Neuronal stem cell (in vitro differentiated cells): ENCODE data around the gene SAPCD2.

Source experiments
- DNase-seq: peaks from one replicate; pipeline ENCODE4 v3.0.0-alpha.2; 2013; ENCODE audit warnings: low spot score
- H2AFZ ChIP-seq: one replicate; pipeline ENCODE4 v1.6.1; 2013; ENCODE audit warnings: mild to moderate bottlenecking, low read length, inconsistent platforms
- H2AK5ac ChIP-seq: 2 replicates; pipeline ENCODE4 v1.6.1; 2013; ENCODE audit warnings: low read depth, mild to moderate bottlenecking, inconsistent platforms, low read length, moderate library complexity, mixed read lengths
- H2BK120ac ChIP-seq: 2 replicates; pipeline ENCODE4 v1.6.1; 2013; ENCODE audit warnings: low read depth, mild to moderate bottlenecking, inconsistent platforms, low read length, moderate library complexity, mixed read lengths
- H2BK12ac ChIP-seq: one replicate; pipeline ENCODE4 v1.6.1; 2013; ENCODE audit warnings: low read length, inconsistent platforms
- H2BK15ac ChIP-seq: 2 replicates; pipeline ENCODE4 v1.6.1; 2013; ENCODE audit warnings: mild to moderate bottlenecking, low read length, inconsistent platforms, mixed read lengths
- H2BK5ac ChIP-seq: one replicate; pipeline ENCODE4 v1.6.1; 2013; ENCODE audit warnings: inconsistent platforms, mild to moderate bottlenecking, low read length, moderate library complexity
- H3K14ac ChIP-seq: one replicate; pipeline ENCODE4 v1.6.1; 2013; ENCODE audit warnings: low read length, inconsistent platforms
- H3K18ac ChIP-seq: 2 replicates; pipeline ENCODE4 v1.6.1; 2013; ENCODE audit warnings: low read length, inconsistent platforms
- H3K23ac ChIP-seq: 2 replicates; pipeline ENCODE4 v1.6.1; 2013; ENCODE audit warnings: low read depth, mild to moderate bottlenecking, mixed read lengths, low read length, inconsistent platforms; ENCODE audit not compliant: poor library complexity
- H3K27ac ChIP-seq: replicated peaks from 3 replicates; pipeline ENCODE4 v1.5.1; 2013; ENCODE audit warnings: low read length, inconsistent platforms
- H3K27me3 ChIP-seq, 3 experiments: 2 replicates each; pipeline ENCODE4 v1.6.1; 2013; ENCODE audit warnings: low read length in 3 of 3, mild to moderate bottlenecking in 2 of 3, inconsistent platforms in 1 of 3, low read depth in 1 of 3, mixed read lengths in 1 of 3, moderate library complexity in 1 of 3; ENCODE audit not compliant: control insufficient read depth in 3 of 3, insufficient read depth in 3 of 3
- H3K36me3 ChIP-seq, 2 donors: replicated peaks in 1 of 2; 2 replicates each; pipeline ENCODE4 v1.6.1; 2013; ENCODE audit warnings: low read length in 2 of 2; ENCODE audit not compliant: control insufficient read depth in 2 of 2, insufficient read depth in 2 of 2
- H3K4ac ChIP-seq: 2 replicates; pipeline ENCODE4 v1.6.1; 2013; ENCODE audit warnings: inconsistent platforms, mild to moderate bottlenecking, low read length, moderate library complexity
- H3K4me1 ChIP-seq, 2 donors: 1 replicate in 1 of 2; 2 replicates in 1 of 2; pipeline ENCODE4 v1.6.1; 2013; ENCODE audit warnings: low read length in 2 of 2, low read depth in 1 of 2; ENCODE audit not compliant: control insufficient read depth in 2 of 2, insufficient read depth in 1 of 2
- H3K4me2 ChIP-seq: one replicate; pipeline ENCODE4 v1.6.1; 2013; ENCODE audit warnings: mild to moderate bottlenecking, low read length, inconsistent platforms; ENCODE audit not compliant: insufficient read depth, poor library complexity, severe bottlenecking
- H3K4me3 ChIP-seq, 2 donors: 2 replicates each; pipeline ENCODE4 v1.5.1; 2013; ENCODE audit warnings: low read length in 2 of 2, mild to moderate bottlenecking in 2 of 2, inconsistent platforms in 1 of 2, moderate library complexity in 1 of 2
- H3K79me1 ChIP-seq: one replicate; pipeline ENCODE4 v1.6.1; 2013; ENCODE audit warnings: low read depth, mild to moderate bottlenecking, inconsistent platforms, low read length, moderate library complexity
- H3K9ac ChIP-seq: one replicate; pipeline ENCODE4 v1.6.1; 2013; ENCODE audit warnings: mild to moderate bottlenecking, low read depth, low read length, inconsistent platforms; ENCODE audit not compliant: poor library complexity
- H3K9me3 ChIP-seq, 2 donors: replicated peaks in 1 of 2; 2 replicates each; pipeline versions ENCODE3 to v1.6.1; 2013; ENCODE audit warnings: low read length in 2 of 2, mild to moderate bottlenecking in 2 of 2, inconsistent platforms in 1 of 2, low read depth in 1 of 2, mixed read lengths in 1 of 2, moderate library complexity in 1 of 2; ENCODE audit not compliant: control insufficient read depth in 2 of 2, insufficient read depth in 1 of 2
- H4K8ac ChIP-seq: one replicate; pipeline ENCODE4 v1.6.1; 2013; ENCODE audit warnings: low read depth, mild to moderate bottlenecking, inconsistent platforms, low read length, moderate library complexity
- H4K91ac ChIP-seq: one replicate; pipeline ENCODE4 v1.6.1; 2013; ENCODE audit warnings: low read length, low read depth, mild to moderate bottlenecking, inconsistent platforms; ENCODE audit not compliant: poor library complexity
- WGBS, 2 donors: extraction: QIAGEN DNeasy Blood & Tissue Kit; methylation state at CpG; one replicate each; pipeline ENCODE4 v1.1.7; 2013; ENCODE audit warnings: missing lambda C conversion rate in 2 of 2, mixed read lengths in 1 of 2; ENCODE audit not compliant: insufficient read length in 2 of 2, insufficient replicate concordance in 1 of 2; ENCODE audit errors: extremely low coverage in 2 of 2; 5-methylcytosine and 5-hydroxymethylcytosine counted together

SAPCD2 gene

DNA sequence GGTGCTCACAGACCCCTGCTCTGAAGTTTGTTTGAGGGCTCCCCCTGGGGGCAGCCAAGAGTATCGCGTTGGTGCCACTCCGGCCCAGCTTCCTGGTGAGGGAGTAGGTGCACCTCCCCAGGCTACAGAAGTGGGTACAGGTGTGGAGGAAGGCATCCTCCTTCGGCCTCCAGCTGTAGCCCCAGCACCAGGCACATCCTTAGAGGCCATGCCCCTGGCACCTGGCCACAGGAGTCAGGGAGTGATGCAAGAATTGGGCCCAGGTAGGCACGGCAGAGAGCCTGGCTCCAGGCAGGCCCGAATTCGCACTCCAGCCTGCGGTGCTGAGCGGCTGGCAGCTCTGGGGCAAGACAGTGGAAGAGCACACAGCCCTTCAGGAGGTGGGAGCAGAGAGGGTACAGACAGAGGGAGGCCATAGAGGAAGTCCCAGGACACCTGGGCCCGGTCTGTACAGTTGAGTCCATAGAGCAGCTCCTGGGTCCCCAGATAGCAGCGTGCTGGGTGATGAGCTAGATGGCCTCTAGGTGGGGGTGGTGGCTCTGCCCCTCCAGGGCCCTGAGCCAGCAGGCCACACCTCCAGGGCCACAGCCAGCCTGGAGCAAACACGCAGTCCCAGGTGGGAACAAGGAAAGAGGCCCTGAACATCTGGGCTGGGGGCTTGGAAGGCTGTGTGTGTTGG, 2.4 kb downstream of the SAPCD2 start:
- no peak overlapping the region for H3K14ac ChIP-seq
- H2BK120ac ChIP-seq, result no peak overlapping the region
- H3K4me1 ChIP-seq, result peaks cover 15% of the 10 kb centered on the region in 2 donors
- no peak overlapping the region for H4K91ac ChIP-seq
- no peak overlapping the region for H3K4me2 ChIP-seq
- peak overlapping the region; percentile 74 for H3K9ac ChIP-seq
- H2BK5ac ChIP-seq, result no peak overlapping the region
- H3K79me1 ChIP-seq, result peaks cover 9% of the 10 kb centered on the region
- H4K8ac ChIP-seq, result no peak overlapping the region
- no peak overlapping the region for H2BK15ac ChIP-seq
- peaks cover 3 to 30% of the 10 kb centered on the region in 2 donors for H3K36me3 ChIP-seq
- no peak overlapping the region for H3K27ac ChIP-seq
- H3K23ac ChIP-seq, result peak overlapping the region; percentile 86
- no CpG with 5 or more reads among the region's 12 CpGs for WGBS, 2 donors
- peaks cover 0 to 10% (median 3%) of the 10 kb centered on the region in 3 experiments for H3K27me3 ChIP-seq
- no peak overlapping the region for H3K4ac ChIP-seq
- H2AFZ ChIP-seq, result no peak overlapping the region
- DNase-seq, result peak; percentile 67
- H2AK5ac ChIP-seq, result peak overlapping the region; percentile 60
- H3K18ac ChIP-seq, result peak overlapping the region; percentile 80
- H2BK12ac ChIP-seq, result no peak overlapping the region
- peaks cover 0 to 2% of the 10 kb centered on the region in 2 donors for H3K9me3 ChIP-seq
- peak overlapping the region; percentile 29 to 75 for H3K4me3 ChIP-seq

- Histone ChIP-seq H4K8ac (no peak overlapping the region), H3K4me3 (no peak overlapping the region), H2AK5ac (peak overlapping the region; percentile 28), H3K9ac (peak overlapping the region; percentile 21), H3K36me3 (peaks cover 3 to 30% of the 10 kb centered on the region in 2 donors), H2BK5ac (no peak overlapping the region), H3K18ac (no peak overlapping the region), H3K27me3 (peaks cover 0 to 10% (median 3%) of the 10 kb centered on the region in 3 experiments), H3K27ac (no peak overlapping the region), H3K4me1 (peaks cover 13% of the 10 kb centered on the region in 2 donors), H3K9me3 (peaks cover 0 to 2% of the 10 kb centered on the region in 2 donors), H2BK120ac (no peak overlapping the region), H2AFZ (no peak overlapping the region), H3K79me1 (peaks cover 9% of the 10 kb centered on the region), H3K14ac (no peak overlapping the region), H2BK15ac (peak overlapping the region; percentile 9), H3K23ac (no peak overlapping the region), H2BK12ac (no peak overlapping the region), H4K91ac (no peak overlapping the region), H3K4ac (no peak overlapping the region), H3K4me2 (no peak overlapping the region)
- DNase-seq, result no peak
- WGBS, 2 donors, result no CpG with 5 or more reads among the region's 26 CpGs
Measured at GRCh38 chr9:137066096-137066861, 4.1 kb downstream of the SAPCD2 start.

DNA sequence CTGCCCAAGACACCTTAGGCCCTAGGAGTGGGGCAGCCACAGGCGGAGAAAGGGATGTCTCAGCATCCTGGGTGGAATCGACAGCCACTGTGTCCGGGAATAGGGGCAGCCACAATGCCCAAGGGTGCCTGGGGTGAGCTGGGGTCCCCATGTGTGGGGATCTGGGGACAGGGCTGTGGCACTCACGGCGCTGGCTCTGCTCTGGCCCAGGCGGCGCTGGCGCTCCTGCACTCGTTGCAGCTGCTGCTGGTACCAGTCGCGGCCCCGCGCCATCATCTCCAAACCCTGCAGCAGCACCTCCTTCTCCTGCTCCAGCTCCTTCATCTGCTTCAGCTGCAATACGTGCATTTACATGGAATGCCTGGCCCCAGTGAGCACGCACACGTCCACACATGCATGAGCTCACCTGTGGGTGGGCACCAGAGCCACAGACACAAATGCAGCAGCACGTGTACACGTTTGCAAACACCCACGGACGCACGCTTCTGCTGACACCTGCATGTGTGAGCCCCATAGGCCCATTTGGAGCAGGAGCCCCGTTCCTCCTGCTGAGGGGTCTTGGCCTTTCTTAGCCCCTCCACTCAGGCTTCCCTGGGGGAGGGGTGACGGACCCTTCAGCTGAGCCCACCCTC, 4.9 kb downstream of the SAPCD2 start:
- no peak overlapping the region for H2BK12ac ChIP-seq
- no peak overlapping the region for H4K91ac ChIP-seq
- H3K36me3 ChIP-seq, result peaks cover 3 to 30% of the 10 kb centered on the region in 2 donors
- H2BK120ac ChIP-seq, result no peak overlapping the region
- H3K4me2 ChIP-seq, result no peak overlapping the region
- H2AK5ac ChIP-seq, result peak overlapping the region; percentile 28
- peaks cover 11% of the 10 kb centered on the region for H3K79me1 ChIP-seq
- H3K27ac ChIP-seq, result no peak overlapping the region
- no peak overlapping the region for H3K9ac ChIP-seq
- WGBS, 2 donors, result no CpG with 5 or more reads among the region's 23 CpGs
- no peak overlapping the region for H3K4ac ChIP-seq
- H3K4me3 ChIP-seq, result no peak overlapping the region
- H3K23ac ChIP-seq, result peak overlapping the region; percentile 73
- H3K18ac ChIP-seq, result no peak overlapping the region
- peak overlapping the region; percentile 17 for H4K8ac ChIP-seq
- no peak overlapping the region for H2AFZ ChIP-seq
- no peak for DNase-seq
- H3K27me3 ChIP-seq, result peaks cover 0 to 10% (median 3%) of the 10 kb centered on the region in 3 experiments
- no peak overlapping the region for H3K14ac ChIP-seq
- no peak overlapping the region for H2BK15ac ChIP-seq
- peaks cover 0 to 2% of the 10 kb centered on the region in 2 donors for H3K9me3 ChIP-seq
- H2BK5ac ChIP-seq, result no peak overlapping the region
- H3K4me1 ChIP-seq, result peaks cover 7% of the 10 kb centered on the region in 2 donors

DNA sequence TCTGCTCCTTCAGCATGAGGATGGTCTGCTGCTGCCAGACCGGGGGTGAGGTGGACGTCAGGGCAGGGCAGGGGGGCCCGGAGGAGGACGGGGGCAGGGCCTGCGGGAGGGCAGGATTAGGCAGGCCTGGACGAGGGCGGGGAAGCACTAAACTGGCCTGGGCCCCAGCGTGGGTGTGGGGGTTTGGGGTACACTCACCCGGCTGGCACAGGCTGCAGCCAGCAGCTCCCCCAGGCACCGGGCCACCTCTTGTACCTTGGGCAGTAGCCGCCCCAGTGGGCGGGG, 5.5 kb downstream of the SAPCD2 start:
- Histone ChIP-seq H3K4ac (no peak overlapping the region), H2BK120ac (no peak overlapping the region), H2BK12ac (no peak overlapping the region), H3K4me2 (no peak overlapping the region), H3K36me3 (peaks cover 3 to 30% of the 10 kb centered on the region in 2 donors), H3K23ac (no peak overlapping the region), H3K27ac (no peak overlapping the region), H3K9me3 (peaks cover 0 to 2% of the 10 kb centered on the region in 2 donors), H3K79me1 (peaks cover 11% of the 10 kb centered on the region), H3K9ac (no peak overlapping the region), H2BK15ac (no peak overlapping the region), H2AFZ (no peak overlapping the region), H3K27me3 (peaks cover 0 to 10% (median 3%) of the 10 kb centered on the region in 3 experiments), H4K91ac (no peak overlapping the region), H2AK5ac (peak overlapping the region; percentile 56), H3K4me3 (no peak overlapping the region), H2BK5ac (no peak overlapping the region), H4K8ac (no peak overlapping the region), H3K4me1 (peaks cover 7% of the 10 kb centered on the region in 2 donors), H3K14ac (no peak overlapping the region), H3K18ac (no peak overlapping the region)
- no CpG with 5 or more reads among the region's 12 CpGs for WGBS, 2 donors
- no peak for DNase-seq
